Measurements from ENCODE around the gene NDUFAB1. TPM values are rescaled to one million over a fixed set of nuclear protein-coding genes. Genes with fewer than 3 reads are reported as not detected.

Gene NDUFAB1
- total and polyA plus RNA-seq, 2 of the 13 experiments (the other 11 are each of a cell fraction or from before 2014, with no cell fraction given) = 221 to 601 TPM

GRCh38 chr16:23595951-23596720 is at the start of gene NDUFAB1 (continued):
- TF ChIP-seq, protein P1, sequence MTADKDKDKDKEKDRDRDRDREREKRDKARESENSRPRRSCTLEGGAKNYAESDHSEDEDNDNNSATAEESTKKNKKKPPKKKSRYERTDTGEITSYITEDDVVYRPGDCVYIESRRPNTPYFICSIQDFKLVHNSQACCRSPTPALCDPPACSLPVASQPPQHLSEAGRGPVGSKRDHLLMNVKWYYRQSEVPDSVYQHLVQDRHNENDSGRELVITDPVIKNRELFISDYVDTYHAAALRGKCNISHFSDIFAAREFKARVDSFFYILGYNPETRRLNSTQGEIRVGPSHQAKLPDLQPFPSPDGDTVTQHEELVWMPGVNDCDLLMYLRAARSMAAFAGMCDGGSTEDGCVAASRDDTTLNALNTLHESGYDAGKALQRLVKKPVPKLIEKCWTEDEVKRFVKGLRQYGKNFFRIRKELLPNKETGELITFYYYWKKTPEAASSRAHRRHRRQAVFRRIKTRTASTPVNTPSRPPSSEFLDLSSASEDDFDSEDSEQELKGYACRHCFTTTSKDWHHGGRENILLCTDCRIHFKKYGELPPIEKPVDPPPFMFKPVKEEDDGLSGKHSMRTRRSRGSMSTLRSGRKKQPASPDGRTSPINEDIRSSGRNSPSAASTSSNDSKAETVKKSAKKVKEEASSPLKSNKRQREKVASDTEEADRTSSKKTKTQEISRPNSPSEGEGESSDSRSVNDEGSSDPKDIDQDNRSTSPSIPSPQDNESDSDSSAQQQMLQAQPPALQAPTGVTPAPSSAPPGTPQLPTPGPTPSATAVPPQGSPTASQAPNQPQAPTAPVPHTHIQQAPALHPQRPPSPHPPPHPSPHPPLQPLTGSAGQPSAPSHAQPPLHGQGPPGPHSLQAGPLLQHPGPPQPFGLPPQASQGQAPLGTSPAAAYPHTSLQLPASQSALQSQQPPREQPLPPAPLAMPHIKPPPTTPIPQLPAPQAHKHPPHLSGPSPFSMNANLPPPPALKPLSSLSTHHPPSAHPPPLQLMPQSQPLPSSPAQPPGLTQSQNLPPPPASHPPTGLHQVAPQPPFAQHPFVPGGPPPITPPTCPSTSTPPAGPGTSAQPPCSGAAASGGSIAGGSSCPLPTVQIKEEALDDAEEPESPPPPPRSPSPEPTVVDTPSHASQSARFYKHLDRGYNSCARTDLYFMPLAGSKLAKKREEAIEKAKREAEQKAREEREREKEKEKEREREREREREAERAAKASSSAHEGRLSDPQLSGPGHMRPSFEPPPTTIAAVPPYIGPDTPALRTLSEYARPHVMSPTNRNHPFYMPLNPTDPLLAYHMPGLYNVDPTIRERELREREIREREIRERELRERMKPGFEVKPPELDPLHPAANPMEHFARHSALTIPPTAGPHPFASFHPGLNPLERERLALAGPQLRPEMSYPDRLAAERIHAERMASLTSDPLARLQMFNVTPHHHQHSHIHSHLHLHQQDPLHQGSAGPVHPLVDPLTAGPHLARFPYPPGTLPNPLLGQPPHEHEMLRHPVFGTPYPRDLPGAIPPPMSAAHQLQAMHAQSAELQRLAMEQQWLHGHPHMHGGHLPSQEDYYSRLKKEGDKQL (CRISPR knock-in tag; IDR thresholded peaks at IDR 0.05; ENCODE audit: low read depth) = peak; percentile 75; the same call in 1 of the 2 replicates
- peak; percentile 100 for TF ChIP-seq XRCC5 (optimal IDR thresholded peaks at IDR 0.05; ENCODE audit: low read length)
- peak; percentile 85 for TF ChIP-seq CCDC6 (CRISPR knock-in tag; IDR thresholded peaks at IDR 0.05)
- TF ChIP-seq, protein P2, sequence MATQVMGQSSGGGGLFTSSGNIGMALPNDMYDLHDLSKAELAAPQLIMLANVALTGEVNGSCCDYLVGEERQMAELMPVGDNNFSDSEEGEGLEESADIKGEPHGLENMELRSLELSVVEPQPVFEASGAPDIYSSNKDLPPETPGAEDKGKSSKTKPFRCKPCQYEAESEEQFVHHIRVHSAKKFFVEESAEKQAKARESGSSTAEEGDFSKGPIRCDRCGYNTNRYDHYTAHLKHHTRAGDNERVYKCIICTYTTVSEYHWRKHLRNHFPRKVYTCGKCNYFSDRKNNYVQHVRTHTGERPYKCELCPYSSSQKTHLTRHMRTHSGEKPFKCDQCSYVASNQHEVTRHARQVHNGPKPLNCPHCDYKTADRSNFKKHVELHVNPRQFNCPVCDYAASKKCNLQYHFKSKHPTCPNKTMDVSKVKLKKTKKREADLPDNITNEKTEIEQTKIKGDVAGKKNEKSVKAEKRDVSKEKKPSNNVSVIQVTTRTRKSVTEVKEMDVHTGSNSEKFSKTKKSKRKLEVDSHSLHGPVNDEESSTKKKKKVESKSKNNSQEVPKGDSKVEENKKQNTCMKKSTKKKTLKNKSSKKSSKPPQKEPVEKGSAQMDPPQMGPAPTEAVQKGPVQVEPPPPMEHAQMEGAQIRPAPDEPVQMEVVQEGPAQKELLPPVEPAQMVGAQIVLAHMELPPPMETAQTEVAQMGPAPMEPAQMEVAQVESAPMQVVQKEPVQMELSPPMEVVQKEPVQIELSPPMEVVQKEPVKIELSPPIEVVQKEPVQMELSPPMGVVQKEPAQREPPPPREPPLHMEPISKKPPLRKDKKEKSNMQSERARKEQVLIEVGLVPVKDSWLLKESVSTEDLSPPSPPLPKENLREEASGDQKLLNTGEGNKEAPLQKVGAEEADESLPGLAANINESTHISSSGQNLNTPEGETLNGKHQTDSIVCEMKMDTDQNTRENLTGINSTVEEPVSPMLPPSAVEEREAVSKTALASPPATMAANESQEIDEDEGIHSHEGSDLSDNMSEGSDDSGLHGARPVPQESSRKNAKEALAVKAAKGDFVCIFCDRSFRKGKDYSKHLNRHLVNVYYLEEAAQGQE (IDR thresholded peaks at IDR 0.05; ENCODE audit: borderline replicate concordance in 1 of 2, low read depth in 1 of 2, low read length in 2 of 2) = no peak; a peak in 1 of 4 replicates
- no peak for TF ChIP-seq ZNF207 (IDR thresholded peaks at IDR 0.05; ENCODE audit: borderline replicate concordance)
- peak; percentile 97 for TF ChIP-seq IRF2 (CRISPR knock-in tag; IDR thresholded peaks at IDR 0.05)
- TF ChIP-seq EHMT2 (IDR thresholded peaks at IDR 0.05; ENCODE audit: borderline replicate concordance, low read depth, low read length) = peak; percentile 72; the same call in 1 of the 2 replicates
- peak; percentile 99 for TF ChIP-seq ZFX (CRISPR knock-in tag; IDR thresholded peaks at IDR 0.05; ENCODE audit: low read depth)
- peak in 1 of 2 experiments; percentile 98; a peak in 2 of 4 replicates for TF ChIP-seq KLF16 (CRISPR knock-in tag; IDR thresholded peaks at IDR 0.05)
- TF ChIP-seq HMGA1 (CRISPR knock-in tag; conservative IDR thresholded peaks at IDR 0.05) = no peak
- peak; percentile 57; the same call in 1 of the 2 replicates for TF ChIP-seq PATZ1 (CRISPR knock-in tag; IDR thresholded peaks at IDR 0.05)
- TF ChIP-seq MAF1 (CRISPR knock-in tag; IDR thresholded peaks at IDR 0.05; ENCODE audit: borderline replicate concordance) = peak; percentile 84
- TF ChIP-seq, protein P3, sequence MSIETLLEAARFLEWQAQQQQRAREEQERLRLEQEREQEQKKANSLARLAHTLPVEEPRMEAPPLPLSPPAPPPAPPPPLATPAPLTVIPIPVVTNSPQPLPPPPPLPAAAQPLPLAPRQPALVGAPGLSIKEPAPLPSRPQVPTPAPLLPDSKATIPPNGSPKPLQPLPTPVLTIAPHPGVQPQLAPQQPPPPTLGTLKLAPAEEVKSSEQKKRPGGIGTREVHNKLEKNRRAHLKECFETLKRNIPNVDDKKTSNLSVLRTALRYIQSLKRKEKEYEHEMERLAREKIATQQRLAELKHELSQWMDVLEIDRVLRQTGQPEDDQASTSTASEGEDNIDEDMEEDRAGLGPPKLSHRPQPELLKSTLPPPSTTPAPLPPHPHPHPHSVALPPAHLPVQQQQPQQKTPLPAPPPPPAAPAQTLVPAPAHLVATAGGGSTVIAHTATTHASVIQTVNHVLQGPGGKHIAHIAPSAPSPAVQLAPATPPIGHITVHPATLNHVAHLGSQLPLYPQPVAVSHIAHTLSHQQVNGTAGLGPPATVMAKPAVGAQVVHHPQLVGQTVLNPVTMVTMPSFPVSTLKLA (IDR thresholded peaks at IDR 0.05) = peak; percentile 59
- TF ChIP-seq FOXC1 (CRISPR knock-in tag; IDR thresholded peaks at IDR 0.05; ENCODE audit: borderline replicate concordance) = peak; percentile 99
- no peak for TF ChIP-seq SRSF9 (IDR thresholded peaks at IDR 0.05; ENCODE audit: borderline replicate concordance, insufficient read depth, low read depth, low read length, poor library complexity, severe bottlenecking)

Data from HepG2 (cell line).